SK-N-DZ (cell line): ENCODE measurements around the gene JAKMIP2.
"Not testable (repeated sequence)": the region's sequence is repeated elsewhere in the genome, so short reads cannot be mapped to it uniquely, and the experiment has no call there.

ENCODE experiments used
- DNase-seq: peaks from one replicate; pipeline ENCODE4 v3.0.0-alpha.2; 2015; ENCODE audit warnings: low spot score

The JAKMIP2 gene

GRCh38 chr5:147616421-147616820, 166.1 kb downstream of the JAKMIP2 start:
- DNase-seq = no peak

GRCh38 chr5:147613359-147613758, 169.2 kb downstream of the JAKMIP2 start:
- DNase-seq = no peak

GRCh38 chr5:147611483-147611882, 171.0 kb downstream of the JAKMIP2 start:
- DNase-seq = no peak

GRCh38 chr5:147610798-147611197, 171.7 kb downstream of the JAKMIP2 start:
- no peak for DNase-seq

- no peak for DNase-seq
Observed at GRCh38 chr5:147601652-147602051, 180.9 kb downstream of the JAKMIP2 start.

GRCh38 chr5:147591120-147591519, 191.4 kb downstream of the JAKMIP2 start:
- no peak for DNase-seq

GRCh38 chr5:147590096-147590495, 192.4 kb downstream of the JAKMIP2 start:
- DNase-seq = no peak

GRCh38 chr5:147586832-147587231, 195.7 kb downstream of the JAKMIP2 start:
- no peak for DNase-seq

- DNase-seq = no peak
Observed at GRCh38 chr5:147586221-147586620, 196.3 kb downstream of the JAKMIP2 start.

- DNase-seq = not testable (repeated sequence)
Observed at GRCh38 chr5:147582272-147582671, 200.3 kb downstream of the JAKMIP2 start.

- not testable (repeated sequence) for DNase-seq
Observed at GRCh38 chr5:147580418-147580817, 202.1 kb downstream of the JAKMIP2 start.

- peak; percentile 59 for DNase-seq
Observed at GRCh38 chr5:147578228-147579024, 204.1 kb downstream of the JAKMIP2 start.

GRCh38 chr5:147576646-147577535, 205.6 kb downstream of the JAKMIP2 start:
- DNase-seq = peak; percentile 41

GRCh38 chr5:147575598-147575997, 206.9 kb downstream of the JAKMIP2 start:
- DNase-seq = no peak

- no peak for DNase-seq
Observed at GRCh38 chr5:147573211-147573610, 209.3 kb downstream of the JAKMIP2 start.

- DNase-seq = no peak
Observed at GRCh38 chr5:147568710-147569406, 213.7 kb downstream of the JAKMIP2 start.

- no peak for DNase-seq
Observed at GRCh38 chr5:147567917-147568598, 214.5 kb downstream of the JAKMIP2 start.

- no peak for DNase-seq
Observed at GRCh38 chr5:147565524-147565923, 217.0 kb downstream of the JAKMIP2 start.

- DNase-seq = no peak
Observed at GRCh38 chr5:147564124-147564486, 218.4 kb downstream of the JAKMIP2 start.

GRCh38 chr5:147563466-147564123, 218.9 kb downstream of the JAKMIP2 start:
- no peak for DNase-seq

GRCh38 chr5:147561435-147561834, 221.1 kb downstream of the JAKMIP2 start:
- DNase-seq = no peak
